Measurements from ENCODE around the gene RRAS2.
"Not testable (repeated sequence)": the region's sequence is repeated elsewhere in the genome, so short reads cannot be mapped to it uniquely, and the experiment has no call there.

The RRAS2 gene

GRCh38 chr11:14358729-14359439 lies at the start of gene RRAS2:
Gene RRAS2 (minus strand): TSS chr11:14359183. CDS start chr11:14358870, 313 bp downstream.
- DNase-seq: no peak

GRCh38 chr11:14408612-14409011 lies 49.6 kb upstream of the RRAS2 start:
- no peak for DNase-seq

- DNase-seq: not testable (repeated sequence)
These were observed 47.1 kb upstream of the RRAS2 start for GRCh38 chr11:14406116-14406515.

GRCh38 chr11:14403528-14403927 lies 44.5 kb upstream of the RRAS2 start:
- not testable (repeated sequence) for DNase-seq

- no peak for DNase-seq
These were observed 40.1 kb upstream of the RRAS2 start for GRCh38 chr11:14399087-14399486.

- DNase-seq: no peak
These were observed 37.3 kb upstream of the RRAS2 start for GRCh38 chr11:14396273-14396672.

- no peak for DNase-seq
These were observed 34.9 kb upstream of the RRAS2 start for GRCh38 chr11:14393889-14394288.

- DNase-seq: no peak
These were observed 34.1 kb upstream of the RRAS2 start for GRCh38 chr11:14393129-14393528.

- no peak for DNase-seq
These were observed 31.7 kb upstream of the RRAS2 start for GRCh38 chr11:14390669-14391068.

GRCh38 chr11:14388352-14388751 lies 29.4 kb upstream of the RRAS2 start:
- DNase-seq: no peak

- no peak for DNase-seq
These were observed 28.0 kb upstream of the RRAS2 start for GRCh38 chr11:14386895-14387480.

- no peak for DNase-seq
These were observed 27.1 kb upstream of the RRAS2 start for GRCh38 chr11:14386081-14386480.

GRCh38 chr11:14384338-14384737 lies 25.4 kb upstream of the RRAS2 start:
- DNase-seq: no peak

- DNase-seq: no peak
These were observed 23.0 kb upstream of the RRAS2 start for GRCh38 chr11:14381968-14382367.

- DNase-seq: no peak
These were observed 22.1 kb upstream of the RRAS2 start for GRCh38 chr11:14380947-14381561.

GRCh38 chr11:14380125-14380936 lies 21.3 kb upstream of the RRAS2 start:
- DNase-seq: no peak

- DNase-seq: no peak
These were observed 19.2 kb upstream of the RRAS2 start for GRCh38 chr11:14378171-14378570.

GRCh38 chr11:14376920-14377319 lies 17.9 kb upstream of the RRAS2 start:
- DNase-seq: no peak

GRCh38 chr11:14374922-14375830 lies 16.2 kb upstream of the RRAS2 start:
- no peak for DNase-seq

GRCh38 chr11:14373941-14374646 lies 15.1 kb upstream of the RRAS2 start:
- DNase-seq: no peak

- no peak for DNase-seq
These were observed 13.0 kb upstream of the RRAS2 start for GRCh38 chr11:14372011-14372410.

- DNase-seq: no peak
These were observed 12.3 kb upstream of the RRAS2 start for GRCh38 chr11:14371249-14371648.

Data from SIG-M5 (cell line).